SK-N-SH (cell line): ENCODE measurements around the gene OR2AJ1.

ENCODE experiments used
- CTCF ChIP-seq: fragments of 200-600 bp; sonication (generic); IDR thresholded peaks from 2 replicates; pipeline ENCODE4 v1.6.1; 2017; ENCODE audit warnings: antibody characterized with exemption, mild to moderate bottlenecking, moderate library complexity
- ELF1 ChIP-seq: IDR thresholded peaks from 2 replicates; pipeline ENCODE4 v1.4.0; 2012
- EP300 ChIP-seq, 2 experiments: IDR thresholded peaks; 2 replicates each; pipeline versions ENCODE4 v1.4.0 to v1.6.1; 2012; ENCODE audit warnings: borderline replicate concordance in 1 of 2, low read depth in 1 of 2, low read length in 1 of 2
- IRF3 ChIP-seq: fragments of 150-350 bp; IDR thresholded peaks from 2 replicates; pipeline ENCODE4 v1.6.1; 2016; ENCODE audit warnings: mild to moderate bottlenecking, low read depth, low read length
- NFIC ChIP-seq: IDR thresholded peaks from 2 replicates; pipeline ENCODE4 v1.4.0; 2012; ENCODE audit warnings: borderline replicate concordance
- NRF1 ChIP-seq: IDR thresholded peaks from 2 replicates; pipeline ENCODE4 v1.6.1; 2012; ENCODE audit warnings: low read depth, mild to moderate bottlenecking, low read length
- POLR2AphosphoS5 ChIP-seq: IDR thresholded peaks from 2 replicates; pipeline ENCODE4 v1.6.1; 2012; ENCODE audit warnings: low read depth, low read length
- RCOR1 ChIP-seq: fragments of 150-350 bp; IDR thresholded peaks from 2 replicates; pipeline ENCODE4 v1.6.1; 2017; ENCODE audit warnings: antibody characterized with exemption, low read length
- REST ChIP-seq: IDR thresholded peaks from 2 replicates; pipeline ENCODE4 v1.6.1; 2012; ENCODE audit warnings: mild to moderate bottlenecking, low read depth, low read length, moderate library complexity
- RFX5 ChIP-seq: IDR thresholded peaks from 2 replicates; pipeline ENCODE4 v1.6.1; 2012; ENCODE audit warnings: mild to moderate bottlenecking, improper control_type of control experiment, low read length
- SMC3 ChIP-seq: IDR thresholded peaks from 2 replicates; pipeline ENCODE4 v1.6.1; 2012; ENCODE audit warnings: low read depth, low read length, improper control_type of control experiment
- TAF1 ChIP-seq: IDR thresholded peaks from 2 replicates; pipeline ENCODE4 v1.6.1; 2012; ENCODE audit warnings: low read depth, mild to moderate bottlenecking, low read length, moderate library complexity, borderline replicate concordance

DNA sequence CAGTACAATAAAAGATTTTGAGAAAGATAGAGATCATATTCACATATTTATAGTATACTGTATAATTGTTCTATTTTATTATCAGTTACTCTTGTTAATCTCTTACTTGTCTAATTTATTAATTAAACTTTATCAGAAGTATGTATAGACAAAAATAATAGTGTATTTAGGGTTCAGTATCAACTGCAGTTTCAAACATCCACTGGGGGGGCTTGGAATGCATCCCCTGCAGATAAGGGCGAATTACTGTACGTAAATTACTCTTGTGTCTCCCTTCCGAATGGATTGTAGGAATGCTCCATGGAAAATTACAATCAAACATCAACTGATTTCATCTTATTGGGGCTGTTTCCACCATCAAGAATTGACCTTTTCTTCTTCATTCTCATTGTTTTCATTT is 23.9 kb downstream of the OR2AJ1 start, which contains the start of gene OR2L8:
- TF ChIP-seq CTCF (no peak), NRF1 (no peak), POLR2AphosphoS5 (no peak), ELF1 (no peak), REST (no peak), RCOR1 (no peak), TAF1 (no peak), RFX5 (no peak), NFIC (no peak), IRF3 (no peak), EP300 (IDR thresholded peaks at IDR 0.05; ENCODE audit: borderline replicate concordance in 1 of 2, low read depth in 1 of 2, low read length in 1 of 2) (no peak), SMC3 (no peak)
